Measurements from ENCODE around the gene F8.

- no peak for TF ChIP-seq JUNB (CRISPR knock-in tag; conservative IDR thresholded peaks at IDR 0.05)
- TF ChIP-seq MAZ (CRISPR knock-in tag; conservative IDR thresholded peaks at IDR 0.05 in 1 of 2, IDR thresholded peaks at IDR 0.05 in 1 of 2) = no peak
- TF ChIP-seq CEBPB (tag; IDR thresholded peaks at IDR 0.05) = no peak
- TF ChIP-seq, protein P1, sequence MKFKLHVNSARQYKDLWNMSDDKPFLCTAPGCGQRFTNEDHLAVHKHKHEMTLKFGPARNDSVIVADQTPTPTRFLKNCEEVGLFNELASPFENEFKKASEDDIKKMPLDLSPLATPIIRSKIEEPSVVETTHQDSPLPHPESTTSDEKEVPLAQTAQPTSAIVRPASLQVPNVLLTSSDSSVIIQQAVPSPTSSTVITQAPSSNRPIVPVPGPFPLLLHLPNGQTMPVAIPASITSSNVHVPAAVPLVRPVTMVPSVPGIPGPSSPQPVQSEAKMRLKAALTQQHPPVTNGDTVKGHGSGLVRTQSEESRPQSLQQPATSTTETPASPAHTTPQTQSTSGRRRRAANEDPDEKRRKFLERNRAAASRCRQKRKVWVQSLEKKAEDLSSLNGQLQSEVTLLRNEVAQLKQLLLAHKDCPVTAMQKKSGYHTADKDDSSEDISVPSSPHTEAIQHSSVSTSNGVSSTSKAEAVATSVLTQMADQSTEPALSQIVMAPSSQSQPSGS (CRISPR knock-in tag; IDR thresholded peaks at IDR 0.05) = no peak
- TF ChIP-seq HMGXB4 (CRISPR knock-in tag; IDR thresholded peaks at IDR 0.05) = no peak
- TF ChIP-seq MYC (IDR thresholded peaks at IDR 0.05; ENCODE audit: low read depth, low read length) = no peak
- no peak for TF ChIP-seq MYC (CRISPR knock-in tag; IDR thresholded peaks at IDR 0.05; ENCODE audit: borderline replicate concordance, low read depth)
Measured at GRCh38 chrX:154819771-154820341, 202.7 kb downstream of the F8 start.

Measured in K562 (cell line).